ENCODE data around the gene PDE8B.

GRCh38 chr5:77305222-77305846 lies 94.9 kb downstream of the PDE8B start:
- TF ChIP-seq, protein P1, sequence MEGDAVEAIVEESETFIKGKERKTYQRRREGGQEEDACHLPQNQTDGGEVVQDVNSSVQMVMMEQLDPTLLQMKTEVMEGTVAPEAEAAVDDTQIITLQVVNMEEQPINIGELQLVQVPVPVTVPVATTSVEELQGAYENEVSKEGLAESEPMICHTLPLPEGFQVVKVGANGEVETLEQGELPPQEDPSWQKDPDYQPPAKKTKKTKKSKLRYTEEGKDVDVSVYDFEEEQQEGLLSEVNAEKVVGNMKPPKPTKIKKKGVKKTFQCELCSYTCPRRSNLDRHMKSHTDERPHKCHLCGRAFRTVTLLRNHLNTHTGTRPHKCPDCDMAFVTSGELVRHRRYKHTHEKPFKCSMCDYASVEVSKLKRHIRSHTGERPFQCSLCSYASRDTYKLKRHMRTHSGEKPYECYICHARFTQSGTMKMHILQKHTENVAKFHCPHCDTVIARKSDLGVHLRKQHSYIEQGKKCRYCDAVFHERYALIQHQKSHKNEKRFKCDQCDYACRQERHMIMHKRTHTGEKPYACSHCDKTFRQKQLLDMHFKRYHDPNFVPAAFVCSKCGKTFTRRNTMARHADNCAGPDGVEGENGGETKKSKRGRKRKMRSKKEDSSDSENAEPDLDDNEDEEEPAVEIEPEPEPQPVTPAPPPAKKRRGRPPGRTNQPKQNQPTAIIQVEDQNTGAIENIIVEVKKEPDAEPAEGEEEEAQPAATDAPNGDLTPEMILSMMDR (IDR thresholded peaks at IDR 0.05), result no peak
- TF ChIP-seq POLR2A (IDR thresholded peaks at IDR 0.05), result no peak
